ENCODE measurements around the gene PTPRU.
A peak's percentile ranks its signal among the peaks of the same experiment; 100 is the strongest.

PTPRU gene

DNA sequence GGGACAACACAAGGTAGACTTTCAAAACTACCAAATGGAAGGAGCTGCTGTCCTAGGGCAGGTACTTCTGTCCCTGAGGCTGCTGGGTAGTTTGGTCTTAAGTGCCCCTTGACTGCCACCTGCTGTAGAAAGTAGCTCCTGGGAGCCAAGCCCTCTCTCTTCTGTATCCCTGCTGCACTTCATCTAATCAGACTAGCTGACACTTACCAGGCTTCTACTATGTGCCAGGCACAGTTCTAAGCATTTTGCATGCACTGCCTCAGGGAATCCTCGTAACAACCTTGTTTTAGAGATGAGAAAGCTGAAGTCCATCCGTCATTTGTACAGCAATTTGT, 38.8 kb upstream of the PTPRU start:
- no peak overlapping the region for H3K4me3 ChIP-seq (ENCODE audit: low read length, poor library complexity, severe bottlenecking)
- H3K9ac ChIP-seq (ENCODE audit: low read depth, low read length, poor library complexity, severe bottlenecking): no peak overlapping the region
- no peaks in the 10 kb centered on the region for H3K9me3 ChIP-seq (ENCODE audit: insufficient read depth, low read depth, low read length)
- no peaks in the 10 kb centered on the region for H3F3A ChIP-seq (ENCODE audit: low read depth)
- H3K27me3 ChIP-seq (ENCODE audit: insufficient read depth, low read length, poor library complexity, severe bottlenecking): no peaks in the 10 kb centered on the region
- no peaks in the 10 kb centered on the region for H3K79me2 ChIP-seq (ENCODE audit: insufficient read depth, low read length)
- TF ChIP-seq EZH2phosphoT487 (IDR thresholded peaks at IDR 0.05; ENCODE audit: borderline replicate concordance): no peak
- TF ChIP-seq, protein P1, sequence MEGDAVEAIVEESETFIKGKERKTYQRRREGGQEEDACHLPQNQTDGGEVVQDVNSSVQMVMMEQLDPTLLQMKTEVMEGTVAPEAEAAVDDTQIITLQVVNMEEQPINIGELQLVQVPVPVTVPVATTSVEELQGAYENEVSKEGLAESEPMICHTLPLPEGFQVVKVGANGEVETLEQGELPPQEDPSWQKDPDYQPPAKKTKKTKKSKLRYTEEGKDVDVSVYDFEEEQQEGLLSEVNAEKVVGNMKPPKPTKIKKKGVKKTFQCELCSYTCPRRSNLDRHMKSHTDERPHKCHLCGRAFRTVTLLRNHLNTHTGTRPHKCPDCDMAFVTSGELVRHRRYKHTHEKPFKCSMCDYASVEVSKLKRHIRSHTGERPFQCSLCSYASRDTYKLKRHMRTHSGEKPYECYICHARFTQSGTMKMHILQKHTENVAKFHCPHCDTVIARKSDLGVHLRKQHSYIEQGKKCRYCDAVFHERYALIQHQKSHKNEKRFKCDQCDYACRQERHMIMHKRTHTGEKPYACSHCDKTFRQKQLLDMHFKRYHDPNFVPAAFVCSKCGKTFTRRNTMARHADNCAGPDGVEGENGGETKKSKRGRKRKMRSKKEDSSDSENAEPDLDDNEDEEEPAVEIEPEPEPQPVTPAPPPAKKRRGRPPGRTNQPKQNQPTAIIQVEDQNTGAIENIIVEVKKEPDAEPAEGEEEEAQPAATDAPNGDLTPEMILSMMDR (conservative IDR thresholded peaks at IDR 0.05; ENCODE audit: low read length): peak; percentile 75
- no peaks in the 10 kb centered on the region for H3K9me2 ChIP-seq (replicated peaks; ENCODE audit: low read depth, low read length)
- peak overlapping the region; percentile 28; the same call in 1 of the 2 replicates for H2AFZ ChIP-seq (ENCODE audit: low read length)
- no peak overlapping the region for H3K4me2 ChIP-seq (ENCODE audit: low read depth, low read length, poor library complexity, severe bottlenecking)
- no peaks in the 10 kb centered on the region for H4K20me1 ChIP-seq (ENCODE audit: insufficient read depth, low read length, poor library complexity, severe bottlenecking)
- H3K36me3 ChIP-seq (ENCODE audit: insufficient read depth, low read length): no peaks in the 10 kb centered on the region
- H3K4me1 ChIP-seq (ENCODE audit: insufficient read depth, low read length, poor library complexity, severe bottlenecking): peaks cover 16% of the 10 kb centered on the region

DNA sequence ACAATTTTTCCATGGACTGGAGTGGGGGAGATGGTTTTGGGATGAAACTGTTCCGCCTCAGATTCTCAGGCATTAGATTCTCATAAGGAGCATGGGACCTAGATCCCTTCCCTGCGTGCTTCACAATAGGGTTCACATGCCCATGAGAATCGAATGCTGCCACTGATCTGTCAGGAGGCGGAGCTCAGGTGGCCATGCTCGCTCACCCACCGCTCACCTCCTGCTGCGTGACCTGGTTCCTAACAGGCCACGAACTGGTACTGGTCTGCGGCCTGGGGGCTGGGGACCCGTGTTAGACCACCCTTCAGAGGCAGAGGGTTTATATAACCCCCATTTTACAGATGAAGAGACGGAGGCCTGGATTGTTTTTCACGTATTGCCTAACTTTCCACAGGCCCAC, 38.3 kb upstream of the PTPRU start:
- Histone ChIP-seq H3K36me3 (ENCODE audit: insufficient read depth, low read length) (no peaks in the 10 kb centered on the region), H3K4me3 (ENCODE audit: low read length, poor library complexity, severe bottlenecking) (no peak overlapping the region), H3K79me2 (ENCODE audit: insufficient read depth, low read length) (no peaks in the 10 kb centered on the region)

DNA sequence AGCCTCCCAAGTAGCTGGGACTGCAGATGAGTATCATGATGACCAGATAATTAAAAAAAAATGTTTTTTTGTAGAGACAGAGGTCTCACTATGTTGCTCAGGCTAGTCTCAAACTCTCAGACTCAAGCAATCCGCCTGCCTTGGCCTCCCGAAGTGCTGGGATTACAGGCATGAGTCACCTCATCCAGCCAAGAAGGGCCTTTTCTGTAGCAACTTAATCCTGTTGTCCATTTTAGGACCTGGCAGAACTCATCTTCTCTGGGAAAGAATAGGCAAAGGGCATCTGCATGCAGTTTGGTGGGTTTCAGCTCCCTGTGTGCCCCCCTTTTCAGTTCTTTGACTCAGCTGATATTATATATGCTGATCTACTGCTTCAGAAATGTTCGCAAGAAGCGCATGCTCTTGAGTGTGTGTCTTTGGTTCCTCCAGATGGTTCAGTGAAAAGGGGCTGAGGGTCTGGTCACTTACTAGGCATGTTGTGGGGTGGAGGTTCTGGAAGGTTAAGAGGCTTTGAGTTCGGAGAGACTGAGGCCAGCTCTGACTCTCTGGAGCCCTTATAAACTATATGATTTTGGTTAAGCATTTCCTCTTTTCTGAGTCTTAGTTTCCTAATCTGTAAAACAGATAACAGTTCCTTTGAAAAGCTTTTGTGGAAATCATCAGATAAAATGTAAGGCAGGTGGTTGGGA, 35.3 kb upstream of the PTPRU start:
- TF ChIP-seq, protein P1 (conservative IDR thresholded peaks at IDR 0.05; ENCODE audit: low read length): no peak
- no peak for TF ChIP-seq EZH2phosphoT487 (IDR thresholded peaks at IDR 0.05; ENCODE audit: borderline replicate concordance)
- H3K79me2 ChIP-seq (ENCODE audit: insufficient read depth, low read length): no peaks in the 10 kb centered on the region
- peaks cover 17% of the 10 kb centered on the region for H3K4me1 ChIP-seq (ENCODE audit: insufficient read depth, low read length, poor library complexity, severe bottlenecking)
- no peaks in the 10 kb centered on the region for H3F3A ChIP-seq (ENCODE audit: low read depth)
- H3K4me2 ChIP-seq (ENCODE audit: low read depth, low read length, poor library complexity, severe bottlenecking): peak overlapping the region; percentile 2
- no peaks in the 10 kb centered on the region for H4K20me1 ChIP-seq (ENCODE audit: insufficient read depth, low read length, poor library complexity, severe bottlenecking)
- H3K9me3 ChIP-seq (ENCODE audit: insufficient read depth, low read depth, low read length): no peaks in the 10 kb centered on the region
- H3K27me3 ChIP-seq (ENCODE audit: insufficient read depth, low read length, poor library complexity, severe bottlenecking): no peaks in the 10 kb centered on the region
- H3K9ac ChIP-seq (ENCODE audit: low read depth, low read length, poor library complexity, severe bottlenecking): peak overlapping the region; percentile 42
- H3K36me3 ChIP-seq (ENCODE audit: insufficient read depth, low read length): no peaks in the 10 kb centered on the region
- H2AFZ ChIP-seq (ENCODE audit: low read length): no peak overlapping the region
- no peaks in the 10 kb centered on the region for H3K9me2 ChIP-seq (replicated peaks; ENCODE audit: low read depth, low read length)
- no peak overlapping the region for H3K4me3 ChIP-seq (ENCODE audit: low read length, poor library complexity, severe bottlenecking)

More for the DNA sequence above, 38.3 kb upstream of the PTPRU start:
- no peaks in the 10 kb centered on the region for H4K20me1 ChIP-seq (ENCODE audit: insufficient read depth, low read length, poor library complexity, severe bottlenecking)
- H3F3A ChIP-seq (ENCODE audit: low read depth): no peaks in the 10 kb centered on the region
- no peak overlapping the region for H3K4me2 ChIP-seq (ENCODE audit: low read depth, low read length, poor library complexity, severe bottlenecking)
- no peaks in the 10 kb centered on the region for H3K9me2 ChIP-seq (replicated peaks; ENCODE audit: low read depth, low read length)
- no peak overlapping the region for H3K9ac ChIP-seq (ENCODE audit: low read depth, low read length, poor library complexity, severe bottlenecking)
- TF ChIP-seq, protein P1 (conservative IDR thresholded peaks at IDR 0.05; ENCODE audit: low read length): no peak
- TF ChIP-seq EZH2phosphoT487 (IDR thresholded peaks at IDR 0.05; ENCODE audit: borderline replicate concordance): no peak
- peaks cover 17% of the 10 kb centered on the region for H3K4me1 ChIP-seq (ENCODE audit: insufficient read depth, low read length, poor library complexity, severe bottlenecking)
- H3K27me3 ChIP-seq (ENCODE audit: insufficient read depth, low read length, poor library complexity, severe bottlenecking): no peaks in the 10 kb centered on the region
- H3K9me3 ChIP-seq (ENCODE audit: insufficient read depth, low read depth, low read length): no peaks in the 10 kb centered on the region
- H2AFZ ChIP-seq (ENCODE audit: low read length): no peak overlapping the region

All from Loucy (cell line).